Caco-2 (cell line): ENCODE measurements around the gene COX6A2. TPM values are rescaled to one million over a fixed set of nuclear protein-coding genes. Genes with fewer than 3 reads are reported as not detected.

Experiments
- BruUV-seq: library from RNA; stranded (reverse); fragments of 400-500 nt; replicated peaks from 2 replicates; lab custom pipeline; 2021; lab: Mats Ljungman, UMichigan
- CTCF ChIA-PET: fragments of 300-600 bp; sonication (Branson Sonifier 250); formaldehyde crosslinking; loops from one replicate; lab custom pipeline; 2022; ENCODE audit warnings: antibody characterized with exemption; lab: Charles Lee
- POLR2A ChIA-PET: fragments of 300-600 bp; sonication (Branson Sonifier 250); formaldehyde crosslinking; loops from one replicate; lab custom pipeline; 2022; ENCODE audit warnings: antibody characterized with exemption; lab: Charles Lee
- DNase-seq, 2 experiments: peaks; one replicate each; pipeline versions ENCODE4 v3.0.0 to v3.0.0-alpha.2; 2020 to 2022
- H3K27me3 ChIP-seq: replicated peaks from 2 replicates; pipeline ENCODE4 v1.6.0; 2011; ENCODE audit warnings: low read length; ENCODE audit not compliant: control insufficient read depth, insufficient read depth
- H3K36me3 ChIP-seq: 2 replicates; pipeline ENCODE4 v1.5.1; 2011; ENCODE audit warnings: low read length; ENCODE audit not compliant: control insufficient read depth, insufficient read depth
- H3K4me1 ChIP-seq: fragments of 250-450 bp; sonication (Bioruptor Pico); 2 replicates; pipeline ENCODE4 v1.5.1; 2020; ENCODE audit warnings: mild to moderate bottlenecking
- H3K4me3 ChIP-seq: 2 replicates; pipeline ENCODE4 v1.5.1; 2011; ENCODE audit warnings: low read depth, mild to moderate bottlenecking, control low read depth, low read length
- H3K9me3 ChIP-seq: fragments of 250-450 bp; sonication (Bioruptor Pico); 2 replicates; pipeline ENCODE4 v1.5.1; 2020; ENCODE audit warnings: mild to moderate bottlenecking, moderate library complexity
- H3K27ac Mint-ChIP-seq: one replicate; pipeline ENCODE4 v1.8.0; 2022; ENCODE audit warnings: mixed read lengths; ENCODE audit not compliant: unreplicated experiment
- H3K27me3 Mint-ChIP-seq: one replicate; pipeline ENCODE4 v1.8.0; 2022; ENCODE audit warnings: mixed read lengths; ENCODE audit not compliant: insufficient read depth, unreplicated experiment
- H3K36me3 Mint-ChIP-seq: one replicate; pipeline ENCODE4 v1.8.0; 2022; ENCODE audit warnings: mild to moderate bottlenecking, mixed read lengths; ENCODE audit not compliant: insufficient read depth, unreplicated experiment
- H3K4me1 Mint-ChIP-seq: one replicate; pipeline ENCODE4 v1.8.0; 2022; ENCODE audit warnings: low read depth, mixed read lengths; ENCODE audit not compliant: unreplicated experiment
- H3K4me3 Mint-ChIP-seq: one replicate; pipeline ENCODE4 v1.8.0; 2022; ENCODE audit warnings: mild to moderate bottlenecking, moderate library complexity, mixed read lengths; ENCODE audit not compliant: unreplicated experiment
- H3K9me3 Mint-ChIP-seq: one replicate; pipeline ENCODE4 v1.8.0; 2022; ENCODE audit warnings: mixed read lengths; ENCODE audit not compliant: unreplicated experiment
- intact Hi-C: fragments of 100-400 bp; cut with micrococcal nuclease; formaldehyde crosslinking; loops from one replicate; pipeline ENCODE4 v1.10.0; 2022; ENCODE audit not compliant: unreplicated experiment
- total RNA-seq: library from RNA; stranded (reverse); gene quantifications from 2 replicates; pipeline ENCODE4 v1.2.3, GENCODE V29; 2022
- TF ChIP-seq, protein P1 (sequence below), 2 experiments: fragments of 200-600 bp in 1 of 2; IDR thresholded peaks; 1 replicate in 1 of 2; 2 replicates in 1 of 2; pipeline versions ENCODE4 v1.5.1 to v1.8.0; 2011 to 2022; ENCODE audit warnings: antibody characterized with exemption in 1 of 2, control low read depth in 1 of 2, inconsistent platforms in 1 of 2, low read depth in 1 of 2, low read length in 1 of 2, mild to moderate bottlenecking in 1 of 2, moderate library complexity in 1 of 2; ENCODE audit not compliant: insufficient read depth in 1 of 2, severe bottlenecking in 1 of 2, unreplicated experiment in 1 of 2

The COX6A2 gene
- total RNA-seq, 1 experiment from 2014 or later: not detected

DNA sequence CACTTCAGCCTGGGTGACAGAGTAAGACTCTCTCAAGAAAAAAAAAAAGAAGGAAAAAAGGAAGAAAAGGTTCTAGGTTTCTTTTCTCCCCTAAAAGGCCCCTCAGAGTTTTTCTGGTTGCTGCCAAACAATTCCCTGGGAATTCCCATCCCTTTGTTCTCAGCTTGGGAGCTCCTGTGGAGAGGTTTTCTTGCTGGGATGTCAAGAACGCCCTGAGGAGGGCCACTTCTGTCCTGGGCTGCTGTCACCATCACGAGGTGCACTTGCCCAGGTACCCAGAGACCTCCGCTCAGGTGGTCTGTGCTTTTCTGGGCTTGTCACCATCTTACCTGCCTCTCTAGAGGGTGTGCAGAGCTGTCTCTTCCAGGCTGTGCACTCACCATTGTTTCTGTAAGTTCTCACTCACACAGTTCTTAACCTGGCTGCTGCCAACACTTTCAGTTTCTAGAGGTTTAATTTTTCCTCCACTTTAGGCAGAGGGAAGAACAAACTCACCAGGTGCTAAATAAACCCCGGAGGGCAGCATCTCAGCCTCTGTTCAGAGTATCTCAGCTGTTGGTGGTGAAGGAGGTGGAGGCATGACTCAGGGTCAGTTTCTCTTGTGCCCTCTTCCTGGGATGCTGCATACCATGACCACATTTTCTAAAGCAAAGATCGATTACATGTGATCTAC lies 2.4 kb upstream of the COX6A2 start:
- Mint-ChIP-seq H3K4me1 (no peaks in the 10 kb centered on the region), H3K27ac (no peak overlapping the region), H3K4me3 (no peak overlapping the region), H3K9me3 (no peaks in the 10 kb centered on the region), H3K27me3 (no peaks in the 10 kb centered on the region), H3K36me3 (no peaks in the 10 kb centered on the region)
- H3K27me3 ChIP-seq: no peaks in the 10 kb centered on the region
- DNase-seq: no peak
- no TSS peak for BruUV-seq
- intact Hi-C loops: no loop called here
- H3K4me1 ChIP-seq: no peaks in the 10 kb centered on the region
- TF ChIP-seq, protein P1, sequence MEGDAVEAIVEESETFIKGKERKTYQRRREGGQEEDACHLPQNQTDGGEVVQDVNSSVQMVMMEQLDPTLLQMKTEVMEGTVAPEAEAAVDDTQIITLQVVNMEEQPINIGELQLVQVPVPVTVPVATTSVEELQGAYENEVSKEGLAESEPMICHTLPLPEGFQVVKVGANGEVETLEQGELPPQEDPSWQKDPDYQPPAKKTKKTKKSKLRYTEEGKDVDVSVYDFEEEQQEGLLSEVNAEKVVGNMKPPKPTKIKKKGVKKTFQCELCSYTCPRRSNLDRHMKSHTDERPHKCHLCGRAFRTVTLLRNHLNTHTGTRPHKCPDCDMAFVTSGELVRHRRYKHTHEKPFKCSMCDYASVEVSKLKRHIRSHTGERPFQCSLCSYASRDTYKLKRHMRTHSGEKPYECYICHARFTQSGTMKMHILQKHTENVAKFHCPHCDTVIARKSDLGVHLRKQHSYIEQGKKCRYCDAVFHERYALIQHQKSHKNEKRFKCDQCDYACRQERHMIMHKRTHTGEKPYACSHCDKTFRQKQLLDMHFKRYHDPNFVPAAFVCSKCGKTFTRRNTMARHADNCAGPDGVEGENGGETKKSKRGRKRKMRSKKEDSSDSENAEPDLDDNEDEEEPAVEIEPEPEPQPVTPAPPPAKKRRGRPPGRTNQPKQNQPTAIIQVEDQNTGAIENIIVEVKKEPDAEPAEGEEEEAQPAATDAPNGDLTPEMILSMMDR (IDR thresholded peaks at IDR 0.05; ENCODE audit: insufficient read depth in 1 of 2, low read depth in 1 of 2, low read length in 1 of 2, severe bottlenecking in 1 of 2, unreplicated experiment in 1 of 2): no peak
- no peak overlapping the region for H3K4me3 ChIP-seq
- H3K36me3 ChIP-seq: no peaks in the 10 kb centered on the region
- ChIA-PET CTCF (interaction anchor here (1.2 kb wide), 1 partner anchor 28 kb away, joined by 3 read pairs; no protein-coding TSS in a partner anchor), POLR2A (no interaction called here)
- H3K9me3 ChIP-seq: no peaks in the 10 kb centered on the region

DNA sequence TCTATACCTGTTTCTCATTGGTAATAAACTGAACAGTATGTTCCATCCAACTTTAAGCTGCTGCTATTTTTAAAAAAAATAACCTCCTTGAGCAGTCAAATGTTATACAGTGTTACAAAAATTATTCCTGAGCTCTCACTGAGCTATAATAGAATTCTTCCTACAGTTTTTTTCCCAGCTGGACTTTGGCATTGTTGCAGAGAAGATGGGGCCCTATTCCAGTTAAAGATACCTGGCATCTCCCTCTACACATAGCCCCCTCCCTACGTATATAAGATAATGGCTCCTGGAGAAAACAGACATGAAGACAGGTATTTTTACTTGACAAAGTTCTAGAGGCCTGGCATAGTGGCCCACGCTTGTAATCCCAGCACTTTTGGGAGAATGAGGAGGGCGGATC lies 1.6 kb upstream of the COX6A2 start:
- no peaks in the 10 kb centered on the region for H3K27me3 ChIP-seq
- H3K36me3 Mint-ChIP-seq: no peaks in the 10 kb centered on the region
- no peak overlapping the region for H3K4me3 ChIP-seq
- H3K4me3 Mint-ChIP-seq: no peak overlapping the region
- TF ChIP-seq, protein P1 (IDR thresholded peaks at IDR 0.05; ENCODE audit: insufficient read depth in 1 of 2, low read depth in 1 of 2, low read length in 1 of 2, severe bottlenecking in 1 of 2, unreplicated experiment in 1 of 2): no peak
- H3K9me3 Mint-ChIP-seq: no peaks in the 10 kb centered on the region
- no TSS peak for BruUV-seq
- peaks cover 2% of the 10 kb centered on the region for H3K27me3 Mint-ChIP-seq
- ChIA-PET CTCF (interaction anchor here (1.2 kb wide), 1 partner anchor 29 kb away, joined by 3 read pairs; no protein-coding TSS in a partner anchor), POLR2A (no interaction called here)
- no peaks in the 10 kb centered on the region for H3K36me3 ChIP-seq
- H3K4me1 Mint-ChIP-seq: no peaks in the 10 kb centered on the region
- DNase-seq: no peak
- no peaks in the 10 kb centered on the region for H3K4me1 ChIP-seq
- H3K9me3 ChIP-seq: no peaks in the 10 kb centered on the region
- no peak overlapping the region for H3K27ac Mint-ChIP-seq
- intact Hi-C loops: loop anchor here (2.0 kb wide), 1 partner anchor 13 kb away; the partner anchor contains the start of gene ZNF843

DNA sequence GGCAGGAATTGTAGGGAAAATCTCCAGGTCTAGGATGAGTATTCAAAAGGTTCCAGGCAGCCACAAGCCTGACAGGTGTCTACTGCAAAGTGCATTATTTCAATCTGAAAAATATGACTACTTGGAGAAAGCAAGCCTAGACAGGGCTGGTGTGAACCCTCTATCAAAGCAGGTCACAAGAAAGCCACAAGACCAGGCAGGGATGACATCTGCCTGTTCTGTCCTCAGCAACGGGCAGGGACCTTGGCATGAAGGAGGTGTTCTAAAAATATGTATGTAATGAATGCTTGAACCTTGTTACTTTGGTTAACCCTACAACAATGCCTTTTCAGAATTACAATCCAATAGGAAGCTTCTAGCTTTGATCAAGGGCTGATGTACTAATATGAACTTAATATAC lies 1.2 kb upstream of the COX6A2 start:
- Mint-ChIP-seq H3K9me3 (no peaks in the 10 kb centered on the region), H3K36me3 (no peaks in the 10 kb centered on the region), H3K27ac (no peak overlapping the region), H3K4me1 (no peaks in the 10 kb centered on the region), H3K27me3 (peaks cover 4% of the 10 kb centered on the region), H3K4me3 (no peak overlapping the region)
- Histone ChIP-seq H3K4me3 (no peak overlapping the region), H3K9me3 (no peaks in the 10 kb centered on the region), H3K36me3 (no peaks in the 10 kb centered on the region), H3K27me3 (no peaks in the 10 kb centered on the region), H3K4me1 (no peaks in the 10 kb centered on the region)
- BruUV-seq: no TSS peak
- CTCF ChIA-PET: interaction anchor here (1.2 kb wide), 1 partner anchor 29 kb away, joined by 3 read pairs; no protein-coding TSS in a partner anchor
- POLR2A ChIA-PET: no interaction called here
- TF ChIP-seq, protein P1 (IDR thresholded peaks at IDR 0.05; ENCODE audit: insufficient read depth in 1 of 2, low read depth in 1 of 2, low read length in 1 of 2, severe bottlenecking in 1 of 2, unreplicated experiment in 1 of 2): no peak
- DNase-seq: no peak
- intact Hi-C loops: loop anchor here (2.0 kb wide), 1 partner anchor 13 kb away; the partner anchor contains the start of gene ZNF843
